K562 (cell line): Measurements from ENCODE around the gene MOG. TPM values are rescaled to one million over a fixed set of nuclear protein-coding genes. Genes with fewer than 3 reads are reported as not detected.

Source experiments
- DNMT1 ChIP-seq: fragments of 450-650 bp; IDR thresholded peaks from 2 replicates; pipeline ENCODE4 v1.6.1; 2016; ENCODE audit warnings: antibody characterized with exemption, mild to moderate bottlenecking
- ETS1 ChIP-seq: conservative IDR thresholded peaks from 2 replicates; pipeline ENCODE4 v1.6.1; 2011; ENCODE audit warnings: low read depth, mild to moderate bottlenecking, low read length; ENCODE audit not compliant: control insufficient read depth
- ETV1 ChIP-seq: fragments of 450-650 bp; conservative IDR thresholded peaks from 2 replicates; pipeline ENCODE4 v1.6.1; 2016; ENCODE audit warnings: missing genetic modification characterization, control low read depth, low read depth, missing compliant biosample characterization
- GTF2A2 ChIP-seq: IDR thresholded peaks from 2 replicates; pipeline ENCODE4 v1.6.1; 2016; ENCODE audit warnings: mild to moderate bottlenecking, missing genetic modification characterization, missing compliant biosample characterization
- KLF13 ChIP-seq: fragments of 450-650 bp; IDR thresholded peaks from 2 replicates; pipeline ENCODE4 v1.6.1; 2016; ENCODE audit warnings: missing genetic modification characterization, low read depth, mild to moderate bottlenecking, missing compliant biosample characterization, moderate library complexity, borderline replicate concordance
- L3MBTL2 ChIP-seq: fragments of 450-650 bp; IDR thresholded peaks from 2 replicates; pipeline ENCODE4 v1.6.1; 2016; ENCODE audit warnings: mild to moderate bottlenecking, moderate library complexity
- MECOM ChIP-seq: fragments of 250-450 bp; sonication (Bioruptor Pico); IDR thresholded peaks from 2 replicates; pipeline ENCODE4 v1.8.0; 2022; ENCODE audit warnings: inconsistent platforms
- PML ChIP-seq: IDR thresholded peaks from 2 replicates; pipeline ENCODE4 v1.6.1; 2012; ENCODE audit warnings: low read length, inconsistent platforms
- SPI1 ChIP-seq: IDR thresholded peaks from 2 replicates; pipeline ENCODE4 v1.6.1; 2011; ENCODE audit warnings: low read depth, low read length, control low read depth, borderline replicate concordance
- TARDBP ChIP-seq: fragments of 450-650 bp; IDR thresholded peaks from 2 replicates; pipeline ENCODE4 v1.6.1; 2016
- TRIM25 ChIP-seq: fragments of 450-650 bp; IDR thresholded peaks from 2 replicates; pipeline ENCODE4 v1.7.0; 2016; ENCODE audit warnings: borderline replicate concordance
- ZBTB26 ChIP-seq: fragments of 450-650 bp; formaldehyde crosslinking; IDR thresholded peaks from 2 replicates; pipeline ENCODE4 v1.4.0; 2022; ENCODE audit warnings: missing genetic modification characterization
- ZBTB40 ChIP-seq, 2 experiments: fragments of 450-650 bp in 1 of 2; sonication (generic) in 1 of 2; formaldehyde crosslinking in 1 of 2; IDR thresholded peaks; 2 replicates each; pipeline versions ENCODE4 v1.7.1 to v1.9.0; 2016 to 2022; ENCODE audit warnings: inconsistent platforms in 1 of 2, mild to moderate bottlenecking in 1 of 2, missing genetic modification reagents in 1 of 2
- polyA plus RNA-seq, 8 experiments: library from polyadenylated mRNA; depleted of rRNA in 4 of 8; stranded (reverse) in 5 of 8; unstranded in 3 of 8; fragments of >200 nt; fragmentation: Nextera tagmentation in 2 of 8; fragmentation: Illumina TruSeq in 1 of 8; extraction: Ambion mirVana in 2 of 8; extraction: Trizol in 1 of 8; gene quantifications; 2 replicates each; pipeline versions ENCODE4 v1.2.1 to v1.2.3, GENCODE V29; 2011 to 2014; ENCODE audit warnings: inconsistent platforms in 1 of 8, missing spikeins in 1 of 8
- total RNA-seq, 7 experiments: library from RNA; depleted of rRNA in 6 of 7; stranded (reverse); fragments of >200 nt in 6 of 7; fragmentation: Illumina TruSeq in 2 of 7; extraction: Trizol in 2 of 7; gene quantifications; 2 replicates each; pipeline versions ENCODE4 v1.2.1 to v1.2.3, GENCODE V29; 2011 to 2021; ENCODE audit warnings: low replicate concordance in 1 of 7

MOG gene
- total and polyA plus RNA-seq, 9 of the 15 experiments (the other 6 are each of a cell fraction or from before 2014, with no cell fraction given): not detected

- TF ChIP-seq ETV1 (tag): no peak
- TF ChIP-seq ZBTB40 (IDR thresholded peaks at IDR 0.05): peak; percentile 63
- no peak for TF ChIP-seq ZBTB40 (CRISPR knock-in tag; IDR thresholded peaks at IDR 0.05)
- peak; percentile 48; the same call in 1 of the 2 replicates for TF ChIP-seq DNMT1
- peak; percentile 92 for TF ChIP-seq ZBTB26 (CRISPR knock-in tag)
- no peak for TF ChIP-seq GTF2A2
- TF ChIP-seq KLF13 (tag): 0 out of 2 replicates have a peak, but pooled peaks have one; percentile 16
- TF ChIP-seq TRIM25: peak; percentile 95; the same call in 1 of the 2 replicates
- no peak for TF ChIP-seq TARDBP
- TF ChIP-seq PML: no peak; the same call in 1 of the 2 replicates
- no peak for TF ChIP-seq MECOM (CRISPR knock-in tag)
- peak; percentile 56; the same call in 1 of the 2 replicates for TF ChIP-seq SPI1
- peak; percentile 78 for TF ChIP-seq L3MBTL2
- TF ChIP-seq ETS1: peak; percentile 62; the same call in 1 of the 2 replicates
These were observed 28.2 kb upstream of the MOG start (continued) for GRCh38 chr6:29628419-29629281.
